ENCODE results near the gene HOXB7.

The HOXB7 gene

DNA sequence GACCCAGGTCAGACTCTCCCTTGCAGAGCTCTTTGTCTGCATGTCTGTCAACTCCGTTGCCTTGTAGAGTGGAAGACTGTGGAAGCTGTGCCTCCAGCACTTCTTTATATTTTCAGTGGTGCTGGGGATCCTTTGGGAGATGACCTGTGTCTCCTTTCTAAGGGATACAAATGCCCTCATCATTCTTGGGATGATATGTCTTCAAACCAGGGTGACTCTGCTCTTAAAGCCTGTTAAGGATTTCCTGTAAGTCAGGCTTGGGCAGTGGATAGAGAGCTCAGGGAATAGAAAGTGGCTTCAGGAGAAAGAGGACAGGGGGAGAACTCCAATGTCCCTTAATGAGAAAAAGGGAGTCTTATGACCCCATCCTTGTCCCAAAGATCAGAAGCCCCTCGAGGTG, 22.3 kb downstream of the HOXB7 start:
- in situ Hi-C loops (cut with MboI; ENCODE audit: low pct_unique_long_range_greater_than_20kb, low sequenced_read_pairs) = no loop called here
- no peak for DNase-seq

DNA sequence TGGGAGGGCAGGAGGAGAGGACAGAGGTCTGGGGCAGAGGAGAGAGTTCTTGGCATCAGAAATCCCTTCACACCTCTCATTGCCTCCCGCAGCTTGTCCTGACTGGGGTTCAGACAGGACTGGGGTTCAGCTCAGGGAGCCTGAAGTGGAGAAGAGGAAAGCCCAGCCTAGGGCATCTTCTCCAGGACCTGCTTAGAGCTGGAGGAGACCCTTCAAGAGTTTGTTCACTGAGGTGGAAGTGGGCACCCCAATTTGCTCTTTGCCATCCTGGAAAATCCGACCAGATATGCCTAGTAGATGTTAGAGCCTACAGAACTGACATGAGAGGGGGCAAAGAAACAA, 22.8 kb downstream of the HOXB7 start:
- in situ Hi-C loops (cut with MboI; ENCODE audit: low pct_unique_long_range_greater_than_20kb, low sequenced_read_pairs) = no loop called here
- DNase-seq = no peak

DNA sequence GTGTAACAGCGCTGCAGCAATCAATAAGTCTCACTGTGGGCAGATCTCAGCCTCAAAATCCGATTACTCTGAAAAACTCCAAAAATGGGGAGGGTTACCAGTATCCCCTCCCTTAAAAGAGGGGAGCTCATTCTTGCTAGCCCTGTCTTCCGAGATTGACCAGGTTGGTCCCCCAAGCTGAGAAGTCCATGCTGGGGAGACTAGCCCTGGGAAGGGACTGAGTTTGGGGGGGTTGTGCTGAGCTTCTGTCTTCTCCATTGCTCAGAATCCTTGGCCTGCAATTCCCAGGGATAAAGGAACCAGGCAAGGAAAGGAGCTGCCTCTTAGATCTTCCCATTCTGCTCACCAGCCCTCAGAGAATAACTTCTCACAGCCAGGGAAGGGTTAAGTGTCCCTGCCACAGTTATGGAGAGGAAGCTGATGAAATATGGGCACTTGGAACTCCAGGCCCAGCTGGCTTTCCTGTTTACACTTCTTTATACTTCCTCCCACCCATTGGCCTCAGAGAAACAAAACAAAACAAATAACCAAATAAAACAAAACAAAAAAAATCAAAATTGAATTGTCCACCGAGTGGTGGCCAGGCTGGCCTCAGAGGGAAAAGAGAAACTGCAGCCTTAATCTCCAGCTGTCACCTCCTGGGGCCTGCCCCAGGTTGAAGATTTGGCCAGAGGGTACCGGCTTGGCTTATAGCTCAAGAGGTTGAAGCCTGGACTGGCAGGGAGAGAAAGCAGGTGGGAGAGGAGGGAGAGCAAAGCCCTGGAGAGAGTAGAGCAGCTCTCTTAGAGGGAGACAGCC, 23.3 kb downstream of the HOXB7 start:
- peak; percentile 55 for DNase-seq
- in situ Hi-C loops (cut with MboI; ENCODE audit: low pct_unique_long_range_greater_than_20kb, low sequenced_read_pairs) = no loop called here

DNA sequence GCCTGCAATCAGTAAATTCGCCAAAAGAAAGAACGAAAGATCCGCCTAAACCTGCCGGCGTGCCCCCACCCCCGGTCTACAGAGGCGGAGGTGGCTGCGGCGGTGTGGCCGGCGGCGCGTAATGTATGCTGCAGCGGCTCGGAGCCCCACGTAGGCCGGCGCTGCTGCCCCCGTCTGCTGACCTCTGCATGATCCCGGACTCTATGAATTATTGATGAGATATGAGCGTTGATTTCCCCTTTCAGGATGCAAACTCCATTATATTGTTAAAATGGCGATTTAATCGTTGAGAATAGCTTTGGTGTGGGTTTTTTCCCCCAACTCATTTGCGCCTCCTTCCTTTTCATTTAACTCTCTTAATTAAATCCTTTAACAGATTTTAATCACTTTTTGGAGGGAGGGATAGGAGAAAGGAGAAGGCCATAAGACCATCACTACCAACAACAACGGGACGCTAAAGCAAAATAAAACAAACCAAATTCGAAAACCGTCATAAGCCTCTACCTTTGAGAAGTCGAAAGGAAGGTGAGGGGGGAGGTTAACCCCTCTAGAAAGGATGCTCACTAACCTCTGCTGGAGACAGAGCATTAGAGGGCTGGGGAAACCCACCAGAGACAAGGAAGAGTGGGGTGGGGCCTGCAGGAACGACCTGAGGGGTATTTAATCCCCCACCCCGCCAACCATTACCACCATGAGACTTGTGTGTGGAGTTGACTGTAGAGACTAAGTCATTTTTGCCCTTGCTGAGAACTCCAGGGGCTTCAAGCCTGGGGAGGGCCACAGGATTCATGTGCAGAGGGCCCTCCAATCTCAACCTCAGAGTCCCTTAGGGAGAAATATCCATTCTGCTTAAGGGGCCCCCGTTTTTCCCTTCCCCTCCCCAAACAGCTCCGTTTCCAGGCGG, 24.2 kb downstream of the HOXB7 start:
- in situ Hi-C loops (cut with MboI; ENCODE audit: low pct_unique_long_range_greater_than_20kb, low sequenced_read_pairs) = no loop called here
- DNase-seq = no peak

DNA sequence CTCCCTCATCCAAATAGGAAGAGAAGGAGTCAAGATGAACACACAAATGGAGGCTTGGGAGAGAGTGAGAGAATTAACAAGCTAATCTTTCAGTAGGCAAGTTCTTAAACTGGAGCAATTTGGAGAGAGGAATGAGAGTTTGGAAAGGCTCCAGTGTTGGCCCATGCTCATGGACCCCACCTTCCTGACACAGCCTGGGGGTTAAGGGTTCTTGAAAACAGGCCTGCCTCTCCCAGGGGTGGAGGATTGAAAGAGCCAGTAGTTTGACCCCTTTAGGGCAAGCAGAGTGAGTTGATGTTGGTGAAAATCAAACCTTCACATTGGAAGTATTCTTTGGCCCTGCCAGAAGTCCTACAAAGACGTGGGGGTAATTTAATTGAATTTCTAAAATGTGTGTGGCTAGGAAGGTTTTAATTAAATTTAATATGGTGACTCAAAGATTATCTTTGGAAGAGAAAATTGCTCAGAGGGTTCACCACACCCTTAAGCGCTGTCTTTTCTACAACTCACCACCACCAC, 26.5 kb downstream of the HOXB7 start:
- no peak for DNase-seq
- in situ Hi-C loops (cut with MboI; ENCODE audit: low pct_unique_long_range_greater_than_20kb, low sequenced_read_pairs) = no loop called here

DNA sequence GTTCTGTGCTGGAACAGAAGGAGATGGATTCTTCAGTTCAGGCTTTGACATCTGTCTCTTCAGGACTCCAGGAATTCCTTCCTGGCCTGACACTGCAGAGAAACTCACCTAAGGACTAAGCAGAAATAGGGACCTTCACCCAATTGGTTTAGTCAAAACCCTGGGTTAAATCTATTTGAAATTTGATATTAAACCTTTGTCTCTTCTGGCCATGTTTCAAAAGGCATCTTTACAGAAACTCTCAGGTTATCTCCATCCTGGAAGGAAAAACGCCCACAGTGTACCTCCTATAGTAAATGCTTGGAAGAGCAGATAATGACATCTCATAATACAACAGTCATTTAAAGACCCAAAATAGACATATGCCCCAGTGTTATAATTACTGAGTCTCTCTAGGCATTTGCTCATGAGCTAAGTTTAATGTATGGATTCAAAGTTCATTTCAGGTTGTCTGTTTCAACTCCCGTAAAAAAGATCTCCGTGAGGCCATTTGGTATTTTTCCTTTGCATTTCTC, 27.1 kb downstream of the HOXB7 start:
- in situ Hi-C loops (cut with MboI; ENCODE audit: low pct_unique_long_range_greater_than_20kb, low sequenced_read_pairs) = no loop called here
- no peak for DNase-seq

DNA sequence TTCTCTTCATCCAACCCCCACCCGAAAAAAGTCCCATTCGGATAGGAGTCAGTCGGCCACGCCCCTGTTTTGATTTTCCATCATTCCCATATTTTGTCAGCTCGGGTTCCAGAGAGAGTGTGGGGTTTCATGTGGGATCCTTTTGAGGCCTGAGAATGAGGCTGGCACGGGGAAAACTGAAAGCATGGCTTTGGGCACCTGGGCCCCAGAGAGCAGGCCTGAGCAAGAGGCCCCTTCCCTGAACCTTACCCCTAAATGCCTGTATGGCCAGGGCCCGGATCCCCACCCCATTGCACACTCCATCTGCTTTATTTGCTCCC, 28.1 kb downstream of the HOXB7 start:
- DNase-seq = no peak
- in situ Hi-C loops (cut with MboI; ENCODE audit: low pct_unique_long_range_greater_than_20kb, low sequenced_read_pairs) = no loop called here

DNA sequence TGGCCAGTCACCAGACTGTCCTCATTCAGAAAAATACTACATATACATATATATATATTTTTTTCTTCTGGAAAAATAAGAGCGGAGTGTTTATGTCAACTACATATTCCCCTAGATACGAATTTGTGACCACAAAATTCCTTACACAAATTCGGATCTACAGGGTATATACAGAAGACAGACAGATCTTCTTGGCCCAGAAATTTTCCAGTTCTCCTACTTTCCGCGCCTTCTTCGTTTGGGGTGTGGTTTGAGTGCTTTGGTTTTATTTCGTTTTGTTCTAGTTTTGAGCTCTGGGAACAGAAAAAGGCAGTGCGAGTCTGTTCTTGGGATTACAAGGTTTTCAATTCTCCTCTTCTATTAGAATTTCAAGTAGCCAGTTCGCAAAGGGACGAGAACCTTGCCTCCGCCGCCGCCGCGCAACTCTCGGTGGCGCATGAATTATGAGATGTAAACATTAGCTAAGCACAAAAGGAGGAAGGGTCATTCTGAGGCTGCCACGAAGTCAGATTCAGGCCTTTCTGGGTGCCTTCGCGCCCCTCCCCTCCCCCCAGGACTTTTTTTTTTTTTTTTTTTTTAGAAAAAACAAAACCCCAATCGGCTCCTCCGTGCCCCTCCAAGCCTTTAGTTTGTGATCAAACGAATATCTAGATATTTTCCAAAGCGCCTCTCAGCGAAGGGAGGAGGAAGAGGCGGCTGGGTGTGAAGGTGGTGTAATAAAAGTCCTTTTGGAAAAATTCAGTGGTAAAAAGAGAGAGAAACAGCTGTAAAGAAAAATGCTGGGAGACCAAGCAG, 30.9 kb downstream of the HOXB7 start:
- in situ Hi-C loops (cut with MboI; ENCODE audit: low pct_unique_long_range_greater_than_20kb, low sequenced_read_pairs) = no loop called here

DNA sequence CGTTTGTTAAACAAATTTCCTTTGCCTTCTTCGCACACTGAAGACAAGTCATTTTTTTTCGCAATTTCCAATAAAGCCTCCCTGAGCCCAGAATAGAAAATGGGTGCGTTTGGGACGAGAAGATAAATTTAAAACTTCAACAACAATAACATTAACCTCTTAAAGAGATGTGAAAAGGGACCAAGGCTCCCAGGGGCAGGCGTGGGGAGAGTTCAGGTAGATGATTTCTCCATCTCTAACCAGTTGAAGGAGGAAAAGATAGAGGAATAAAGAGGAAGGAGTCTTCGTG, 31.4 kb downstream of the HOXB7 start:
- in situ Hi-C loops (cut with MboI; ENCODE audit: low pct_unique_long_range_greater_than_20kb, low sequenced_read_pairs) = no loop called here

More for the DNA sequence above, 30.9 kb downstream of the HOXB7 start:
- no peak for DNase-seq

DNA sequence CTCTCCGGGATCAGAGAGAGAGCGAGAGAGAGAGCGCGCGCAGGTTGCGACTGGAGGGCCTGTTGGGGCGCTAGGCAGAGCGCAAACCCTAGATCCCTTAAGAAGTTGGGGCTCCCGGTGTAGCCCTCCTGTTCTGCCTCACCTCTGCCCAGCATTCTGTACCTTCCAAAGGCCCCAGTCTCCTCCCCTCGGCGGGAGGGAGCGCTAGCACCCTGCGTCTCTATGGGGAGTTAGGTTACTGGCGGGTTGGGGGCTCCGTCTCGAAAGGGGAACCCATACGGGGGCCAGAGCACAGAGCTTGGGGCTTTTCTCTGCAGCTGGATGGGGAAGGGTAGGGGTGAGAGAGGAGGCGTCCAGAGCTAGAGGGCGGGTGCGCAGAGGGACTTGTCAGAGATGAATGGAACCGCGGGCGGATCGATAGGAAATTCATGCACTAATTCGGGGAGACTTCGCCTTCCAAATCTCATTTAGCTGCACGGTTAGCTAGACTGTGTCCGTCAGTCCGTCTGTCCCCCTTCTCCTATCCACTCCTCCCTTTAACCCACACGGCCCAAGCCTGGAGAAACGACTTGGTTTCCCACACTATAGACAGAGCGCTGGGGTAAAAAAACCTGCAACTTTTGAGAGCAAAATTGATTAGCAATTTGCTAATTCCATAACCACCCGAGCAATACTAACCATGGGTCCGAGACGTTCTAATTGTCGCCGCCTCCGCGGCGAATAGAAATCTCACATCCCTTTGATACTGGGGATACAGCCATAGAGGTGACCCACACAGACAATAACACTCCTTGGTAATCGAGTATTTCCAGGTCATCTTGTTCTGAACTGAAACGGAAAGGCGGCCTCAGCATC, 32.0 kb downstream of the HOXB7 start:
- in situ Hi-C loops (cut with MboI; ENCODE audit: low pct_unique_long_range_greater_than_20kb, low sequenced_read_pairs) = no loop called here
- DNase-seq = peak; percentile 49

More for the DNA sequence above, 31.4 kb downstream of the HOXB7 start:
- DNase-seq = no peak

DNA sequence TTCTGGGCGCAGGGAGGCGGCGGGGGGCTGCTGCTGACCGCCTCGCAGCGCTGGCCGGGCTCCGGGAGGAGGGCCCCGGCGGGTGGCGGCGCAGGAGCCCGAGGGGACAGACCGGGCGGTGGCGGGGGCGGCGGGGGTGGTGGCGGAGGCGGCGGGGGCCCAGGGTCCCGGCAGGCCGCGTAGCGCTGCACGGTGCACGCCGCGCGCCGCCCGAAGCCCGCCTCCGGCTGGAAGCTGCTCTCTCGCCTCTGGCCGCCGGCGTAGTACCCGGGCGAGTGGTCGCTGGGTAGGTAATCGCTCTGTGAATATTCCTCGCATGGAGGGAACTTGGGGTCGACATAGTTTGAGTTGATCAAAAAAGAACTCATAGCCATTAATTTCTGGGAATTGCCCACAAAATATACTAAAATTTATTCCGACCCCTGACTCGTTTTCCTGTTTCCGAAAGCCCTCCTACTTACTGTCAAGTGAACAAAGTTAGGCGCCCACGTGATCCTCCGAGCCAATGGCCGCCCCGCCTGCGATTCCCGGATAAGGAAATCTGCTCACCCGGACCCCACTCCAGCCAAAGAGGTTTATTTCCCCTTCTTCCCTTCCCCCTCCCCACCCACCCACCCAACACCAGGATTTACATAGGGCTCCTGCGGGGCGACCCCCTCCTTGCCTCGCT, 32.7 kb downstream of the HOXB7 start, which contains the start of gene HOXB4:
Gene HOXB4 (minus strand): TSS at position 405 of the 670 bp plus-strand sequence. CDS start 31 bp downstream, at position 374.
- peak; percentile 85 for DNase-seq
- in situ Hi-C loops (cut with MboI; ENCODE audit: low pct_unique_long_range_greater_than_20kb, low sequenced_read_pairs) = no loop called here

DNA sequence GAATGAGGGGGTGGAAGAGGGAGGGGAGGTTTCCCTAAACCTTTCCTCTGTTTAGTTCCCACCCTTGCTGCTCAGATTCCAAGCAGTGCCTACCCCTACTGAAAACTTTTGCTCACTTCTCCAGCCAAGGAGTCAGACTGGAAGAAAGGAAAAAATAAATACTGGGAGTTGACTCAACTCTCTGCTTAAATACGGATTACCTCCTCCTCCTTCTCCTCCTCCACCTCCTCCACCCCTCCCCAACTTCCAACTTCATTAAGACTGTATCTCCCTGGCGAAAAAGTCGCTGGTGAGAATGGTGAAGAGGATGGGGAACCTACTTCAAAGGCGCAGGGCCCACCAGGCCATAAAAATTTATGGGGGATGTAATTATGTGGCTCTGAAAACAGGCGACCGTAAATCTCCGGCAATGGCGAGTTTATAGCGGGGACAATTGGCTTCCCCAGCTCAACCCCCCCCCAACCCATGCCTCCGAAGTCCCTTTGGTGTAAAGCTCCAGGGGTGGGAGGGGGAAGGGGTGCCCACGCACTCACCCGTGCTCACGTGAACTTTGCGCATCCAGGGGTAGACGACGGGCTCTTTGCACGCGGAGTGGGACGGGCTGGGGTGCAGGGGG, 33.4 kb downstream of the HOXB7 start:
- in situ Hi-C loops (cut with MboI; ENCODE audit: low pct_unique_long_range_greater_than_20kb, low sequenced_read_pairs) = no loop called here
- DNase-seq = peak; percentile 48

DNA sequence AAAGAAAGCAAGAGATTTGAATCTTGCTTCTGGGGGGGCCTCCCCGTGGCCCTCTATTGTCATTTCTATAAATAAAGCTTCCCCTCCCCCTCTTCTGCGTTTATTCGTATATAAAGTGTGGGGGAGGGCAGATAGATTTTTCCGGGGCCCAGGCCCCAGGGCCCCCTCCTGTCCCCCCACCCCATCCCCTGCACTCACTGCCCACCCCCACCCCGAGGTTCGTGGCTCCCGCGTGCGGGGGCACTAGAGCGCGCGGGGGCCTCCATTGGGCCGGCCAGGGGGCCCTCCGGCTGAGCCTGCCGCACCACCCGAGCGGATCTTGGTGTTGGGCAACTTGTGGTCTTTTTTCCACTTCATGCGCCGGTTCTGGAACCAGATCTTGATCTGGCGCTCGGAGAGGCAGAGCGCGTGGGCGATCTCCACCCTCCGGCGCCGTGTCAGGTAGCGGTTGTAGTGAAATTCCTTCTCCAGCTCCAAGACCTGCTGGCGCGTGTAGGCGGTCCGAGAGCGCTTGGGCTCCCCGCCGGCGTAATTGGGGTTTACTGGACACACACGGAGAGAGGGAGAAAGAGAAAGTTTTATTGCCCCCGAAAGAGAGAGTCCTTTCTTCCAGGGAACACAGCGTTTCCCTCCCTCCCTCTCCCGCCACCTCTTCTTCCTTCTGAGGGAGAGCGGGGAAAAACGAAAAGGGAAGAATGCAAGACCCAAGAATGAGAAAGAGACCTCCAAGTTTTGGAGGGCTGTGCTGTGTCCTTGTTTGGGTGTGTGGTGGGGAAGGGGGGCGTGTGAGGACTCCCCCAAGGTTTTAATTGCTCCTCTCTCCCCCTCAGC, 34.1 kb downstream of the HOXB7 start:
- in situ Hi-C loops (cut with MboI; ENCODE audit: low pct_unique_long_range_greater_than_20kb, low sequenced_read_pairs) = no loop called here
- DNase-seq = peak; percentile 50

DNA sequence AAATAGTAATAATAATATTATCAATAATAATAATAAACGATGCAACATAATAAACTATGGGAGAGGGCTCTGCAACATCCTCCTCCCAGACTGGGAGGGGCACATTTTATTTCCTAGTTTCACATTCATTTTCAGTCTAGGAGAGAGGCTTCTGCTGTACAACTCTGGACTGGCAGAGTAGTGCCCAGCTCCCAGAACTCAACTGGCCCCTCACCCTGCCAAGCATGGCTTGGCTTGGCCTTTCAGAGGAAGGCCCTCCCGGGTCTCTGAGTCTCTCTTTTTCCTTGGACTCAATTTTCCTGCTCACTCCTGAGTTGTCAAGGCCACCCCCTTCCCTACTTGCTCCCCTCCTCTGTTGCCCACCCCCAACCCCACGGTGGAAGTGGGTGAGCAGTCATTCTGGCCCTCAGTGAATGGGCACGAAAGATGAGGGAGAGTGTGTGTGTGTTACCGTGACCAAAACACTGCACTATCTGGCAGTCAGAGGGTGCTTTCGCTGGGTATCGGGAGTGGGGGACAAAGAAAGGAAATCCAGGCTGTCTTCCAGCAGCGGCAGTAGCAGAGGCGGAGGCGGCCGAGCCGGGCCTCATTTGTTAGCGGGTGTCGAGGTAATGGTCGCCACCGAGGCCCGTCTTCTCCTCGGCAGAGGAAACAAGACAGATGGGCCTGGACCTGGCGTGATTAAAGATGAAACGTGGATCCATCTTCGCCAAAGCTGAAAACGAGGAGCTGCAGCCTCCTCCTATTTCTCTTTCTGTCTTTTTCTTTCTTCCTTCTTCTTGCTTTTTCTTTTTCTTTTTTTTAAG, 34.9 kb downstream of the HOXB7 start:
- in situ Hi-C loops (cut with MboI; ENCODE audit: low pct_unique_long_range_greater_than_20kb, low sequenced_read_pairs) = no loop called here
- DNase-seq = no peak

DNA sequence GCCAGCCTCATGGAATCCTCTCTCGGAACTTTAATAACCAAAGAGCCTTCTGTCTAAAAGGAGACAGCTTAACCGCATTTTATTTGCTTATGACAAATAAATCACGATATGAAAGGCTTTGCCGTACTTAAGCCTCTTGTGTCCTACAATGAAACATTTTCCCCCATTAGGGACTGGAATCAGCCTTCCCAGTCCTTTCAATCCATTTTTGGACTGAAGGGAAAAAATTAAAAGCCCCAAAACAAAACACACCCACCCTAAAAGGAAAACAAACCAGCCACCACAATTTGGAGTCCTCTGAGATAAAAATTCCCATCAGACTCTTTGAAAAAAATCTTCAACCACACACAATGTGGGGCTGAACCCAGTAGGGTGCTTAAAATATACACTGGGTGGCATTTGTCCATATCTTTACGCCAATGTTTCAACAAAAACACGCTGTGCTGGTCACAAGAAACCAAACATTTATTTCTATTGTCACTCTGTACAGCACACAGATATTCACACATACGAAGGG, 35.7 kb downstream of the HOXB7 start:
- DNase-seq = no peak
- in situ Hi-C loops (cut with MboI; ENCODE audit: low pct_unique_long_range_greater_than_20kb, low sequenced_read_pairs) = no loop called here

DNA sequence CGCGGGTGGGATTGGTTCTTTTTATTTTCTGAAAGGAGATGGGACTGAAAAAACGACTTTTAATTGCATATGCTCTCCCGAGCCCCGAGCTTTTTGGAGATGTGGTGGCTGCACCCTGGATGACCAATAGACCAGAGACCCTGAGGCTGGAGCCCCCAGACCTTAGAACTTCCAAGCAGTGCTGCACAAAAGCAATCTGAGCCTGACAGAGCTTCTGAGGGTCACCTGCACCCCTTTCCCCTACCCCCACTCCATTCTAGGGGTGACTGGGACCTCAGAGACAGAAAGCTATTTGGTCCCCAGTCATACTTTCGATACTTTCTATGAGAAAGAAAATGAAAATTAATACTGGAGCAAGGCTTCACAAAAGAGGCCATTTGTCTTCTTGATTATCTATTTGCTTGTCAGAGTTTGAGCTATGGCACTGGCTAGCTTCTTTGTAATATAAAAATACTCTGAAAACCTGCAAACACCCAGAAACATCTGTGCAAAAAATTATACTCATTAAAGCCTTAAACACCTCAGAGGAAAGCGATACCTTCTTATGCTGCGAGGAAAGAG, 36.2 kb downstream of the HOXB7 start:
- in situ Hi-C loops (cut with MboI; ENCODE audit: low pct_unique_long_range_greater_than_20kb, low sequenced_read_pairs) = no loop called here
- DNase-seq = no peak

Measured in KBM-7 (cell line).